Activated gamma-delta T cell (primary cell): ENCODE measurements around the gene PRR35.
A peak's percentile ranks its signal among the peaks of the same experiment; 100 is the strongest.

Source experiments
- DNase-seq: peaks from one replicate; lab custom pipeline; 2025; lab: John Stamatoyannopoulos, UW

The PRR35 gene

DNA sequence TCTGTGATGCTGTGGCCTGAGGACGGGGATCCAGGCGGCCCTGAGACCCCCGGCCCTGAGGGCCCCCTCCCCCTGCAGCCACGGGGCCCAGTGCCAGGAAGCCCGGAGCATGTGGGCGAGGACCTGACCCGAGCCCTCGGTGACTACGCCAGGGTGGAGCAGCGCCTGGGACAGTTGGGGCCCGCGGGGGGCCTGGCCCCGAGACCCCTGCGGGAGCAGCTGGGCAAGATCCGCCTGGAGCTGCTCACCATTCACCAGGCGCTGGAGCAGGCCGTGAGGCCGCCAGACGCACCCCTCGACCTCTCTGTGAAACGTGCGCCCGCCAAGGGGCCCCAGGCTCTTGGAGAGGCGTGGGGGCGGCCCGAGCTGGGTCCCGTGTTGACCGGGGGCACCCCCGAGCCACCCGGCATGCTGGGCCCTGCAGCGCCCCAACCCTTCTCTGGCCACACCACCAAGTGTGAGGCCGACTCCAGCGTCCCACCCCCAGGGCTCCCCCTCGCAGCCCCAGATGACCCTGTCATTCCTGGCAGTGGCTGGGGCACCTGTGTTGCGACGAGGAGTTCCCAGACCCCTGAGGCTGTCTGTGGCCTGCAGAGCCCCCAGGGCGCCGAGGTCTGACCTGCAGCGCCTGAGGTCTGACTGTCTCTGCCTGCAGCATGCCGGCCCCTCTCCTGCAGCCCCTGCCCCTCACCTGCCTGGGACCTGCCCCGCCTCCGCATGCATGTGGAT lies 4.7 kb downstream of the PRR35 start:
- no peak for DNase-seq

DNA sequence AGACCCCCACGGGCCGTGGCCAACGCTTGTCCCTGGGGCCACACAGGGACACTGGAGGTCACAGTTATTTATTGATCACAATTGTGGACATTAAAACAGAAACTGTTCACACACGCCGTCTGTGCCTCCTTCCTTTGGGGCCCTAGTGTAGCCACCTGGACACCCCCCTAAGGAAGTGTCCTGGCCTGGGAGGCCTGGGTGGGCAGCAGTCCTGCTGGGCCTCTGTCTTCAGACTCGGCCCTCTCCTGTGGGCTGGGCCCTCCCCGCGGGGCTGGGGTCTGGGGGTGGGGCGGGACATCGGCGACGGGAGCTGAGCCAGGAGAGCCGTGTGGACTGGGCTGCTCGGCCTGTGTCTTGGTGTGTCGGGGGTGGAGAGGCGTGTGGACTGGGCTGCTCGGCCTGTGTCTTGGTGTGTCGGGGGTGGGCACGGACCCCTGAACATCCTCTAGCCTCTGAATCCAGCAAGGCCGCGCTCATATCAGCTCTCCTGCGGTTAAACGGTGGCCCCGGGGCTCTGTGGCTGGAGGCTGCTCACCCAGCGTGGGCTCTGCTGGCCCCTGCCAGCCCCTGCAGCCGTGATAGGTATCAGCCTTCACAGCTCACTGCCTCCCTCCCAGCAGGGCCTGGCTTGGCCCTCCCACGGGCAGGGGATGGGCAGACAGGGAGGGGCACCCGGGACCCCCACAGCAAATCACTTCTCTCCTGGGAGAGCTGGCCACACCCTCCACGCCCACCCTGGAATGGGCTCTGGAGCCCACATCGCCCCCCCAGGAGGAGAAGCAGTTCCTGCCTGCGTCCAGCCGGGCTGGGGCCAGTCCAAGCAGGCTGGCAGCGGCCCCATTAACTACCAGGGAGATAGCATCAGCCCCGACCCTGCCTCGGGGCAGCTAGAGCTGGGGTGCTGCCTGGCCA lies 5.5 kb downstream of the PRR35 start:
- DNase-seq = no peak

DNA sequence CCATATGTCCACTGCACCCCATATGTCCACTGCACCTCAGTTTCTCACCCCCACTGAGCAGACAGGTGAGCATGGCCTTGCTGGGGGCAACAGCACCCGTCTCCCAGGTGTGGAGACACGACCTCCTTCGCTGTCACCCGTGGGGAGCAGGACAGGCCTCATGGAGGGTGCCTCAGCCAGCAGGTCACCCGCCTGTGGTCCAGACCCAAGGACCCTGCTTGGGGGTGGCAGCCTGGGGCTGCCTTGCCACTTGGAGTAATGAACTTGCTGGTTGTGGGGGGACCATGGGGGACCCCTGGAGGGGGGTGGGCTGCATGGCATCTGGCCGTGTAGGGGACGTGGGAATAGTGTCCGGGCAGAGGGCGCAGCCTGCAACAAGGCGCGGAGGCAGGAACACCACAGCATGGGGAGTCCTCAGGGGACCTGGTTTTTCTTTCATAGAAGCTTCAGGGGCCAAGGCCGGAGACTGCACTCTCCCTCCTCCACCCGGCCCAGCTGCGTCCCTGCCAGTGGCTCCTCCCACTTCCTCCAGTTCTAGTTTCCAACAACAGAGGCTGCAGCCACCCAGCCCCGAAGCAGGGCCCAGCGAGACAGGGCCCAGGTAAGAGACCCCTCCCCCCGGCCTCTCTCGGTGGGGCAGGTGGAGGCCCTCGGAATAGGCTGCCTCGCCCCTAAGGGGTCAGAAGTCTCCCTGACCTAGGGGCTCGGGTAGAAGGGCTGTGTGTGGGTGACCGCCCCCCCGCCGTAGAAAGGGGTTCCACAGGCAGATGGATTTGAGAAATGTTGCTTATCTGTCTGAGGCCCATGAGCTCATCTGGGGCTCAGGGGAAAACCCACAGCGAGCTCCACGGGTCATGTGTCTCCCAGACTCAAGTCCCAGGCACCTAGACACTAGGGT lies 6.5 kb downstream of the PRR35 start, which contains the start of gene NHLRC4:
Gene NHLRC4 (plus strand): TSS at position 531 of the 898 bp plus-strand sequence. CDS start 1,043 bp downstream, outside the sequence.
- DNase-seq = no peak

DNA sequence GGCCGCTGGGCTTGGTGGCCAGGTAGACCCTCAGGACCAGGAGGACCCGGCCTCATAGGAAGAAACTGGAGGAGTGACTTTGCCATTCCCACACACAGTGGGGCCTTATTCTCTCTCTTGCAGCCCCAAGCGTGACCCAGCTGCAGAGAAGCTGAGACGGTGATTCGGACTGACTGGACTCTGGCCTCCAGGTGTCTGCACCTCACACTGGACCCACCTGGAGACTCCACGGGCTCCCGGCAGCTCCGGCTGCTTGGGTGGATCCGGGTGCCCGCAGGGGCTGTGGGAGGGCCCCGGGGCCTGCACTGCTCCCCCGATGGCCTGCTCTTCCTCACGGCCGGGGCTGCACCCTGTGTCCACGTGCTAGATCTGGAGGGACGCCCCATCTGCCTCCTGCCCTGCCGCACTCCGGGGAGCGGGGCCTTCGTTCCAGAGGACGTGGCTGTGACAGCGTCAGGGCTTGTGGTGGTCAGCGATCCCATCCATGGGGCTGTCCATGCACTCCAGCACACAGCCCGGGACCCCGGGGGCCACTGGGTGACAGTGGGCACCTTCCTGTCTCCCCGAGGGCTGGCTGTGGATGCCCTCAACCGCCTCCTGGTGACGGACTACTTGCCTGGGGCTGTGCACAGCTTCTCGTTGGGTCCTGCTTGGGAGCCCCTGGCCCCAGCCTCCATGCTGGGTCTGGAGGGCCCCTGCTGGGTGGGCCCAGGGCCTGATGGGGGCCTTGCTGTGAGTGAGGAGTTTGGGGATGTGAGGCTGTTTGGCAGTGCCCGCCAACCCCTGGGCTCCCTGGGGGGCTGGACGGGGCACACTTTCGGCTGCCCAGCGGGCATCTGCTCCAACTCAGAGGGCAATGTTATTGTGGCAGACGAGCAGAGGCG lies 7.4 kb downstream of the PRR35 start:
- no peak for DNase-seq

DNA sequence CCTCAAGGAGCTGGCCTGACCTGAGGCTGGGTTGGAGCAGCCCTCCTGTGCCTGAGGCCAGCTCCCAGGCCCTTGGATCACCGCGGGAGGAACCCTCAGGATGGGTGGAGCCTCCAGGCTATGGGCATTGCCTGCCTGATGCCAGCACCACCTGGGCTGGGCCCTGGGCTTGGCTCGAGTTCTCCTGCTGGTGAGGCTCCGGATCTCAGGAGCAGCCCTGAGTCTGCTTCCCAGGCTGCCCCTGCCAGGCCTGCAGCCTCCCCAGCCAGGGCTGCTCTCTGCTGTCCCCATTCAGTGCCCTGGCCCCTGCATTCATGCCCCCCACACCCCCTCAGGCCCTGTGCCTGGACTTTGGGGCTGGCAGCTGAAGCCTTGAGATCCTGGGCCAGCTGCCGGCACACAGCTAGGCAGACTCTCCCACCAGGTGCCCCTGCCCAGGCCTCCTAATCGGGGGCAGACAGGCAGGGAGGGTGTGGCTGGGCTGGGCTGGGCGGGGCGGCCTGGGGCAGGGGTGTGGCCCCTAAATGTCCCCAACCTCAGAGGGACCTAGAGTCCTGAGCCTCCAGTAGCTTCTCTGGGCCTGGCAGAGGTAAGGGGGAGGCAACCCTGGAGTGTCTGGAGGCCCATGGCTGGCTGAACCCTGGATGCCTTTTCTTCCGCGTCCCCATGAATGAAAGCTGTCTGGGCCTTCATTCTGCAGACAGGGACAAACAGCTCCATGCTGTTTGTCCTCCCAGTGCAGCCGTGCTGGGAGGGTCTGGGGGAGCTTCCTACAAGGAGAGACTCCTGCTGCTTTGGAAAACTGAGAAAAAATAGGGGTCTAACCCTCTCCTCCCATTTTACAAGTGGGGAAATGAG lies 8.4 kb downstream of the PRR35 start:
- no peak for DNase-seq

DNA sequence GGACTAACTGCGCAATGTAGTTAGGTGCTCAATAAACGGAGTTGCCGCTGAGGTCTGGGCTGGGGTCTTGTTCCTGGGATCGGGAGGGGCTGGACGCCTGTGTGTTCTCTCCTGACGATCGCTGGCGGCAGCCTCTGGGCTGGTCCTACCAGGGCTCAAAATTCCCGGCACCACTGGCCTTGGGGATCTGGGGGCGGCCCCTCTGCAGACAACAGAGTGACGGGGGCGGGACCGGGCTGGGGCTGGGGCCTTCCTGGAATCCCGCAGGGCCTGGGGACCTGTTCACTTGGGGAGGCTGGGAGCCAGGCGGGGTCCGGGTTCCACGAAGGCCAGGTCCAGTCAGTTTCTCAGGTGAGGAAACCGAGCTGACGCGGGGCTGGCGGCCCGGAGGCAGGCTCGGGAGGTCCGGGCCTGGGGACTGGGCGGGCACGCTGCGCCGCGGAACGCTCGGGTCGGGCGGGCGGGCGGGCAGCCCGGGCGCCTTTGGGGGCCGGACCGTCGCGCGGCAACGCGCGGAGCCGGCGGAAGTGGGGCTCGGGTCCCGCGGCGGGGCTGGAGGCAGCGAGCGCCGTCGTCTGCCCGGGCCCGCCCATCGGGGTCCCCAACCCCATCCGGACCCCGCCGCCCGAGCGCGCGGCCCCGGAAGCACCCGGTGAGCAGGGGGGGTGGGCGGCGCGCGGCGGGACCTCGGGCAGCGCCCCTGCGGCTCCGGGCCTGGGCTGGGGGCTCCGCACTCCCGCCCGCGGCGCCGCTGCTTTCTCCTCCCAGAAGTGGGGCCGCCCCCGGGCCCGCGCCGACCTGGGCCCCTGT lies 9.5 kb downstream of the PRR35 start, which contains the start of gene PIGQ:
Gene PIGQ (plus strand): TSS at position 524 of the 810 bp plus-strand sequence. CDS start 4,107 bp downstream, outside the sequence.
- peak; percentile 53 for DNase-seq

DNA sequence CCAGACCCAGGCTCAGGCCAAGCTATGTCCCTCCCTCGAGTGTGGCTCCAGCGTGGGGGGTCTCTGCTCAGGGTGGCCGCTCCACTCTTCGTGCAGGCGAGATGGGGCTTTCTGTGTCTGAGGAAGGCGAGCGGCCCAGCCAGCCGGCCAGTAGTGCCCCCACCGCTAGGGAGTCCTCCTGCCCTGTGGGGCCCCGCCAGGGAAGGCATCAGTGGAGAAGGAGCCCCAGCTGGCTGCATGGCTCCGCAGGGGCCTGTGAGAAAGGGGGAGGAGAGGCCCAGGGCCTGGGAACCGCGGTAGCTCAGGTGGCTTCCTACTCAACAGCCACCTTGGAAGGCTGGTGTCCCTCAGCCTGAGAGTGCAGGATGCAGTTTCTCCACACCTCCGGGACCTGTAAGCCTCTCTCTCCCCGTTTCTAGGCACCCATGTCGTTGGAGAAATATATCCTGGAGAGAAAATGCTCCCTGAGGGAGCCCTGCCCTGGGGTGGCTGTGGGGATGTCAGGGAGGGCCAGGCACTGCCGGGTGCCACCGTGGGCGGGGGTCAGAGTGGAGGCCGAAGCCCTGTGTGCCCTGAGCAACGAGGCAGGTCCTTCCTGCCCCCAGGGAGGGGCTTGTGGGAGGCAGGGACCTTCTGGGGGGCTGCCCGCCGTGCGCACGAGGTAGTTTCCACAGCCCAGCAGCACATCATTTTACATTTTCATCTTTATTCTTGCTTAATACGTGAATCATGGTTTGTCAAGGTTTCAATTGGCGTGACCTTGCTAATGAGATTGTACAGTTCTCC lies 12.9 kb downstream of the PRR35 start:
- no peak for DNase-seq

DNA sequence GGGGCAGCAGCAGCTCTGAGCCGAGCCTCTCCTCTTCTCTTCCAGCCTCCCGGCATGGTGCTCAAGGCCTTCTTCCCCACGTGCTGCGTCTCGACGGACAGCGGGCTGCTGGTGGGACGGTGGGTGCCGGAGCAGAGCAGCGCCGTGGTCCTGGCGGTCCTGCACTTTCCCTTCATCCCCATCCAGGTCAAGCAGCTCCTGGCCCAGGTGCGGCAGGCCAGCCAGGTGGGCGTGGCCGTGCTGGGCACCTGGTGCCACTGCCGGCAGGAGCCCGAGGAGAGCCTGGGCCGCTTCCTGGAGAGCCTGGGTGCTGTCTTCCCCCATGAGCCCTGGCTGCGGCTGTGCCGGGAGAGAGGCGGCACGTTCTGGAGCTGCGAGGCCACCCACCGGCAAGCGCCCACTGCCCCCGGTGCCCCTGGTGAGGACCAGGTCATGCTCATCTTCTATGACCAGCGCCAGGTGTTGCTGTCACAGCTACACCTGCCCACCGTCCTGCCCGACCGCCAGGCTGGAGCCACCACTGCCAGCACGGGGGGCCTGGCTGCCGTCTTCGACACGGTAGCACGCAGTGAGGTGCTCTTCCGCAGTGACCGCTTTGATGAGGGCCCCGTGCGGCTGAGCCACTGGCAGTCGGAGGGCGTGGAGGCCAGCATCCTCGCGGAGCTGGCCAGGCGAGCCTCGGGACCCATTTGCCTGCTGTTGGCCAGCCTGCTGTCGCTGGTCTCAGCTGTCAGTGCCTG lies 14.0 kb downstream of the PRR35 start:
- no peak for DNase-seq

DNA sequence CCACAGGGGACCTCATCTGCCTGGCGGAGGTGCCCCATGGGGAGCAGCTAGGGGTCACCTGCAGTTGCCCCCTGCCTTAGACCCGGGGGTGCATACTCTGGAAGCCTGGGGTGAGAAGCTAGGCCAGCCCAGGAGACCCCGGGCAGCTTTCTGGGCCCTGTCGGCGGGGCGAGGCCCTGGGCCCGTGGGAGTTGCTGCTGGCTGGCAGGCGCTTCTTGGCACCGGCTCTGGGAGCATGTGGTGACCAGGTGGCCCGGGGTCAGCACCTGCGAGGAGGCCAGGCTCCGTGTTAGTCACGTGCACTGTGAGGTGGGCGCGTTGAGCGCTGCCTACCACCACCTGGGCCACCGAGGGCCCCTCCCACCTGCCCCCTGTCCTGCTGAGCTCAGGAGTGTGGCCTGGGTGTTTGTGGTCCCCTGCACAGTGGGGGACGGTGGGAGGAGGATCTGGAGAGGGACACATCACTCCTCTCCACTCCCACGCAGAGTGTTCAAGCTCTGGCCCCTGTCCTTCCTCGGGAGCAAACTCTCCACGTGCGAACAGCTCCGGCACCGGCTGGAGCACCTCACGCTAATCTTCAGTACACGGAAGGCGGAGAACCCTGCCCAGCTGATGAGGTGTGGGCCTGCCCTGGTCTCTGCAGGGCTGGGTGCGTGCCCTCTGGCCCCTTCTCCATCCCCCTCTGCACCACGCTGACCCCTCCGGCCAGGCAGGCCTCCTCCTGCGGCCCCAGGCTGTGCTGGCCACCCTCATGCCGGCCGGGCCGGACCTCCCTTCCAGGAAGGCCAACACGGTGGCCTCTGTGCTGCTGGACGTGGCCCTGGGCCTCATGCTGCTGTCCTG lies 15.4 kb downstream of the PRR35 start:
- DNase-seq = no peak

DNA sequence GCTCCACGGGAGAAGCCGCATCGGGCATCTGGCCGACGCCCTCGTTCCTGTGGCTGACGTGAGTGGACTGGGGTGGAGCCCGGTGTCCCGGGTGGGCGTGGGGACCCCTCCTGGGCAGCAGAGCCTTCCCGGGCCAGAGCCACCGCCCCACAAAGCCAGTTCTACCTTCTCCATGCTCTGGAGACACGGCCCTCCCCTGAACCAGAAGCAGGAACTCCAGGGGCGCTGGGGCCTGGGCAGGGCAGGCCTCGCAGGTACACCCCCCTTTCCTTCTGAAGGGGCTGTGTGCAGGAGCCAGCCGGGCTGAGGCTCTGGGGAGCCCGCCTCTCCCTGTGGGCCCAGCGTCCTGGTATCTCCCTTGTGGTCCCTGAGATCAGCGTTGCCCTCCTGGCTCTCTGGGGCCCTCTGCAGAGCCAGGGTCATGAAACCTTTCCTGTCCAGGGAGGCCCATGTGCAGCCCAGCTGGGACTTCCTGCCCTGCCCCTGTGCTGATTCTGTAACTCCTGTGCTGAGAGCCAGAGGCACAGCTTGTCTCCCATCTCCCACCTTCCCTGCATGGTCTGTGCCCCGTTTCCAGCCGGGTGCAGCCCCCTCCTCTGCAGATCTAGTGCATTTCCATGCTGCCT lies 16.1 kb downstream of the PRR35 start:
- DNase-seq = no peak

DNA sequence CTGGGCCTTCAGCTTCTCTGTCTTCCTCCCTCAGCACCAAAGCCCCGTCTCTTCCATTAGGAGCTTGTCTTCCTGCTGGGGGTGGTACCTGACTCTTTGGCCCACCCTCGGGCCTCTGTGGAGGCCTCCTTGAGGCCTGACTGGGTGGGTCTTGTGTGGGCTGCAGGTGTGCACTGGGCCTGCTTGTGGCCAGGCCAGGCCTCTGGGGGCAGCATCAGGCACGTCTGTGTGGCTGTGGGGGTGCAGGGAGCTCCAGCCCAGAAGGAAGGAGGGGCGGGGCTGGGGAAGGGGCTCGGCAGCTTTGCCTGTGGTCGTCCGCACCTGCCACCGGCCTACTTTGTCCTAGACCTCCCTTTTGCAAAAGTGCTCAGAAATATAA lies 16.6 kb downstream of the PRR35 start:
- no peak for DNase-seq

DNA sequence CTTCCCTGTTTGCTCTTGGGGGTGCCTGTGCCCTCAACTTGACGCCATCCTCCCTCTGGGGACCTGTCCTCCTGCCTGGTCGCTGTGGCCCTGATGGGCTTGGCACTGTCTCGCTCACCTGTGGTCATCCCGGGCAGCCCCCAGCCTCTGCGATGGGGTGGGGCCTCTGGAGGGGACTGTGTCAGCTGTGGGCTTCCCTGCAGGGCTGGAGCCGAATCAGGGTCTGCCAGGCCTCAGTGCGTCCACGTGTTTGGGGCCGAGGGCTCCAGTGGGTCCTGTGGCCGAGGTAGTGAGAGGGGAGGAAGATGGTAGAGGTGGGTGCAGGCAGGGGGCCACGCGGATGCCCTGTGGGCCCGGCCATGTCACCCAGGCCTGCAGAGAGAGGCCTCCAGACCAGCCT lies 17.6 kb downstream of the PRR35 start:
- DNase-seq = no peak

DNA sequence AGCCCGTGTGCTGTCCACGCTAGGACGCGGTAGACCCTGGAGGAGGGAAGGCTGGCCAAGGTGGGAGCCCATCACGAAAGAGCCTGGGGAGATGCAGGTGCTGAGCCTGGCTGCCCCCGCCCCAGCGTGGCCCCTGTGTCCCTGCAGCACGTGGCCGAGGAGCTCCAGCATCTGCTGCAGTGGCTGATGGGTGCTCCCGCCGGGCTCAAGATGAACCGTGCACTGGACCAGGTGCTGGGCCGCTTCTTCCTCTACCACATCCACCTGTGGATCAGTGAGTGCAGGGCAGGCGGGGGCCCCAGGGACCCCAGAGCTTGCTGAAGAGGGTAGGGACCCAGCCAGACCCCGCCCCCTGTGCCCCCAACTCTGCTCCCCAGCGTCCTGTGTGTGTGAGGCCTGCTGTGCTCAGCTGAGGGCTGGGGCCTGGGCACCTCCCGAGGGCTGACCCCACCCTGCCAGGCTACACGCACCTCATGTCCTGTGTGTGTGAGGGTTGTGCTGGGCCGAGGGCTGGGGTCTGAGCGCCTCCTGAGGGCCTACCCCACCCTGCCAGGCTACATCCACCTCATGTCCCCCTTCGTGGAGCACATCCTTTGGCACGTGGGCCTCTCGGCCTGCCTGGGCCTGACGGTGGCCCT lies 18.2 kb downstream of the PRR35 start:
- DNase-seq = no peak

DNA sequence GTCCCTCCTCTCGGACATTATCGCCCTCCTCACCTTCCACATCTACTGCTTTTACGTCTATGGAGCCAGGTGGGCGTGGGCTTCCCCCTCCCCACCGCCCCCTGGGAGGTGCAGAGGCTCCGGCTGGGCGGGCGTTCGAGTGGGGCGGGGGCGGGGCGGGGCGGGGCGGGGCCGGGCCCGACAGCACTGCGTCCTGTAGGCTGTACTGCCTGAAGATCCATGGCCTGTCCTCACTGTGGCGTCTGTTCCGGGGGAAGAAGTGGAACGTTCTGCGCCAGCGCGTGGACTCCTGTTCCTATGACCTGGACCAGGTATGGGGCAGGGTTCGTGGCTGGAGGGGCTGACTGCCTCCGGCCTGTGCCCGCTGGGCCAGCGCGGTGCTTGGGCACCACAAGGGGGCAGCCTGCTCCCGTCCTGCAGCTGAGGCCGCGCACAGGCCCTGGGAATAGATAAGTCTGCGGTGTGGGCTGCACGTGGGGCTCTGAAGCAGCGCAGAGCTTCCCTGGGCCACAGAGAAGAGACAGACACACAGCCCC lies 18.7 kb downstream of the PRR35 start:
- DNase-seq = no peak
